SK-N-SH (cell line): Measurements from ENCODE around the gene KCNJ13. TPM values are rescaled to one million over a fixed set of nuclear protein-coding genes. Genes with fewer than 3 reads are reported as not detected.

Experiments used
- CTCF ChIA-PET: fragments of 300-600, 350-600 bp; formaldehyde crosslinking; extraction: SDS; loops from one replicate; lab custom pipeline; 2021; lab: Yijun Ruan, JAX
- POLR2A ChIA-PET: fragments of 350-600 bp; sonication (Branson Sonifier 250); formaldehyde crosslinking; extraction: SDS; loops from one replicate; lab custom pipeline; 2020; ENCODE audit warnings: antibody characterized with exemption, inconsistent platforms; lab: Yijun Ruan, JAX
- DNase-seq: peaks from one replicate; pipeline ENCODE4 v3.0.0; 2012
- H2AFZ ChIP-seq: fragments of 200-600 bp; sonication (generic); 2 replicates; pipeline ENCODE4 v1.8.1; 2016; ENCODE audit warnings: antibody characterized with exemption, mild to moderate bottlenecking, low read depth
- H3F3A ChIP-seq: fragments of 200-600 bp; sonication (generic); replicated peaks from 2 replicates; pipeline ENCODE3; 2016; ENCODE audit warnings: antibody characterized with exemption, mild to moderate bottlenecking; ENCODE audit not compliant: insufficient read depth
- H3K27ac ChIP-seq, 2 experiments: fragments of 200-500 bp in 1 of 2; fragments of 200-600 bp in 1 of 2; sonication (Bioruptor generic) in 1 of 2; sonication (generic), shearing (Covaris generic) in 1 of 2; 2 replicates each; pipeline versions ENCODE4 v1.5.1 to v1.6.1; 2014 to 2016; ENCODE audit warnings: low read depth in 2 of 2, inconsistent platforms in 1 of 2, low read length in 1 of 2, mild to moderate bottlenecking in 1 of 2, mixed read lengths in 1 of 2
- H3K27me3 ChIP-seq: fragments of 200-600 bp; sonication (generic), shearing (Covaris generic); 2 replicates; pipeline ENCODE4 v1.6.1; 2016; ENCODE audit warnings: mixed run types; ENCODE audit not compliant: insufficient read depth
- H3K36me3 ChIP-seq, 2 experiments: fragments of 200-500 bp in 1 of 2; fragments of 200-600 bp in 1 of 2; sonication (Bioruptor generic) in 1 of 2; sonication (generic) in 1 of 2; replicated peaks in 1 of 2; 2 replicates each; pipeline versions ENCODE3 to v1.5.1; 2014 to 2016; ENCODE audit warnings: low read length in 1 of 2, mild to moderate bottlenecking in 1 of 2; ENCODE audit not compliant: insufficient read depth in 2 of 2, control insufficient read depth in 1 of 2
- H3K4me1 ChIP-seq, 2 experiments: fragments of 200-500 bp in 1 of 2; fragments of 200-600 bp in 1 of 2; sonication (Bioruptor generic) in 1 of 2; sonication (generic), shearing (Covaris generic) in 1 of 2; 2 replicates each; pipeline versions ENCODE4 v1.5.1 to v1.6.1; 2014 to 2016; ENCODE audit warnings: low read depth in 1 of 2, low read length in 1 of 2, mixed run types in 1 of 2; ENCODE audit not compliant: insufficient read depth in 2 of 2, control insufficient read depth in 1 of 2
- H3K4me2 ChIP-seq: fragments of 200-600 bp; sonication (generic), shearing (Covaris generic); 2 replicates; pipeline ENCODE4 v1.6.1; 2017; ENCODE audit warnings: mixed run types
- H3K4me3 ChIP-seq, 2 experiments: fragments of 200-500 bp in 1 of 2; fragments of 200-600 bp in 1 of 2; sonication (Bioruptor generic) in 1 of 2; sonication (generic), shearing (Covaris generic) in 1 of 2; 2 replicates each; pipeline versions ENCODE4 v1.5.1 to v1.8.1; 2014 to 2016; ENCODE audit warnings: low read depth in 2 of 2, inconsistent platforms in 1 of 2, low read length in 1 of 2, mild to moderate bottlenecking in 1 of 2, mixed read lengths in 1 of 2, moderate library complexity in 1 of 2
- H3K79me2 ChIP-seq: fragments of 200-600 bp; sonication (generic); 2 replicates; pipeline ENCODE4 v1.8.1; 2017; ENCODE audit warnings: mild to moderate bottlenecking; ENCODE audit not compliant: insufficient read depth
- H3K9ac ChIP-seq: fragments of 200-600 bp; sonication (generic); 2 replicates; pipeline ENCODE4 v1.6.1; 2017; ENCODE audit warnings: mixed run types
- H3K9me2 ChIP-seq: fragments of 200-600 bp; sonication (generic); 2 replicates; pipeline ENCODE4 v1.6.1; 2017; ENCODE audit warnings: mixed run types
- H3K9me3 ChIP-seq: fragments of 200-600 bp; sonication (generic); 2 replicates; pipeline ENCODE4 v1.6.1; 2017; ENCODE audit warnings: mixed run types, mild to moderate bottlenecking, moderate library complexity
- H4K20me1 ChIP-seq: fragments of 200-600 bp; sonication (generic); 2 replicates; pipeline ENCODE4 v1.6.1; 2017; ENCODE audit warnings: mild to moderate bottlenecking, mixed run types; ENCODE audit not compliant: insufficient read depth
- CHD2 ChIP-seq: fragments of 150-350 bp; IDR thresholded peaks from 2 replicates; pipeline ENCODE4 v1.6.1; 2018; ENCODE audit warnings: low read length; ENCODE audit not compliant: partially characterized antibody
- CTCF ChIP-seq: fragments of 200-600 bp; sonication (generic); IDR thresholded peaks from 2 replicates; pipeline ENCODE4 v1.6.1; 2017; ENCODE audit warnings: antibody characterized with exemption, mild to moderate bottlenecking, moderate library complexity
- ELF1 ChIP-seq: IDR thresholded peaks from 2 replicates; pipeline ENCODE4 v1.4.0; 2012
- EP300 ChIP-seq, 2 experiments: IDR thresholded peaks; 2 replicates each; pipeline versions ENCODE4 v1.4.0 to v1.6.1; 2012; ENCODE audit warnings: borderline replicate concordance in 1 of 2, low read depth in 1 of 2, low read length in 1 of 2
- FOXJ3 ChIP-seq: sonication (generic); formaldehyde crosslinking; IDR thresholded peaks from 2 replicates; pipeline ENCODE4 v1.5.1; 2020; ENCODE audit warnings: mild to moderate bottlenecking, missing genetic modification reagents
- FOXM1 ChIP-seq: IDR thresholded peaks from 2 replicates; pipeline ENCODE4 v1.4.0; 2012; ENCODE audit warnings: low read depth, mild to moderate bottlenecking
- GABPA ChIP-seq: IDR thresholded peaks from 2 replicates; pipeline ENCODE4 v1.4.0; 2012; ENCODE audit warnings: low read depth, mild to moderate bottlenecking
- GATA2 ChIP-seq: sonication (generic); formaldehyde crosslinking; IDR thresholded peaks from 2 replicates; pipeline ENCODE4 v1.5.0; 2020; ENCODE audit warnings: mild to moderate bottlenecking, missing genetic modification reagents
- IRF3 ChIP-seq: fragments of 150-350 bp; IDR thresholded peaks from 2 replicates; pipeline ENCODE4 v1.6.1; 2016; ENCODE audit warnings: mild to moderate bottlenecking, low read depth, low read length
- JUND ChIP-seq: IDR thresholded peaks from 2 replicates; pipeline ENCODE4 v1.4.0; 2012
- NRF1 ChIP-seq: IDR thresholded peaks from 2 replicates; pipeline ENCODE4 v1.6.1; 2012; ENCODE audit warnings: low read depth, mild to moderate bottlenecking, low read length
- RAD21 ChIP-seq: IDR thresholded peaks from 2 replicates; pipeline ENCODE4 v1.6.1; 2012; ENCODE audit warnings: mild to moderate bottlenecking, low read length
- REST ChIP-seq: IDR thresholded peaks from 2 replicates; pipeline ENCODE4 v1.6.1; 2012; ENCODE audit warnings: mild to moderate bottlenecking, low read depth, low read length, moderate library complexity
- SIN3A ChIP-seq: IDR thresholded peaks from 2 replicates; pipeline ENCODE4 v1.6.1; 2012; ENCODE audit warnings: low read depth, mild to moderate bottlenecking, low read length, moderate library complexity, borderline replicate concordance
- SMC3 ChIP-seq: IDR thresholded peaks from 2 replicates; pipeline ENCODE4 v1.6.1; 2012; ENCODE audit warnings: low read depth, low read length, improper control_type of control experiment
- TAF1 ChIP-seq: IDR thresholded peaks from 2 replicates; pipeline ENCODE4 v1.6.1; 2012; ENCODE audit warnings: low read depth, mild to moderate bottlenecking, low read length, moderate library complexity, borderline replicate concordance
- TCF12 ChIP-seq: IDR thresholded peaks from 2 replicates; pipeline ENCODE4 v1.4.0; 2012
- TEAD4 ChIP-seq: IDR thresholded peaks from 2 replicates; pipeline ENCODE4 v1.4.0; 2012; ENCODE audit warnings: mild to moderate bottlenecking, borderline replicate concordance; ENCODE audit not compliant: insufficient read depth
- USF2 ChIP-seq: fragments of 150-350 bp; IDR thresholded peaks from 2 replicates; pipeline ENCODE4 v1.6.1; 2017; ENCODE audit warnings: antibody characterized with exemption, low read length, low read depth, borderline replicate concordance
- YY1 ChIP-seq: IDR thresholded peaks from 2 replicates; pipeline ENCODE4 v1.4.0; 2012; ENCODE audit warnings: low read depth, mild to moderate bottlenecking
- WGBS: methylation state at CpG from one replicate; pipeline ENCODE4 v1.1.6; 2017; ENCODE audit warnings: low lambda C conversion rate; 5-methylcytosine and 5-hydroxymethylcytosine counted together
- polyA plus RNA-seq, 3 experiments: library from polyadenylated mRNA; depleted of rRNA; stranded (reverse); fragments of >200 nt; gene quantifications; 2 replicates each; pipeline ENCODE4 v1.2.3, GENCODE V29; 2012

Gene KCNJ13
- polyA plus RNA-seq, 1 of the 3 experiments (the other 2 are of a cell fraction), result not detected

GRCh38 chr2:232779934-232780333 lies 3.6 kb upstream of the KCNJ13 start (continued):
- TF ChIP-seq REST (no peak), GATA2 (no peak), NRF1 (no peak), SMC3 (no peak), SIN3A (no peak), FOXJ3 (no peak), TAF1 (no peak), TEAD4 (no peak), IRF3 (no peak), USF2 (no peak)

- WGBS, result 94% methylated on average over 3 of the region's 3 CpGs
- H3K9ac ChIP-seq, result no peak overlapping the region
- H3K4me2 ChIP-seq, result no peak overlapping the region
- no peaks in the 10 kb centered on the region for H3K79me2 ChIP-seq
- ChIA-PET POLR2A (no interaction called here), CTCF (interaction anchor here (1.1 to 1.5 kb wide), 2 partner anchors 20 to 167 kb away, joined by 3 to 4 read pairs; no protein-coding TSS in a partner anchor)
- no peaks in the 10 kb centered on the region for H3K9me3 ChIP-seq
- H3F3A ChIP-seq, result no peaks in the 10 kb centered on the region
- no peak overlapping the region for H2AFZ ChIP-seq
- peaks cover 23 to 36% of the 10 kb centered on the region in 2 experiments for H3K36me3 ChIP-seq
- no peak for DNase-seq
- H4K20me1 ChIP-seq, result no peaks in the 10 kb centered on the region
- H3K9me2 ChIP-seq, result no peaks in the 10 kb centered on the region
- H3K4me3 ChIP-seq, result no peak overlapping the region
- no peak overlapping the region; a peak in 1 of 4 replicates for H3K27ac ChIP-seq
- peaks cover 0 to 2% of the 10 kb centered on the region in 2 experiments; a peak in 1 of 4 replicates for H3K4me1 ChIP-seq
- H3K27me3 ChIP-seq, result no peaks in the 10 kb centered on the region
- no peak for TF ChIP-seq FOXM1
- no peak for TF ChIP-seq SIN3A
- TF ChIP-seq YY1, result no peak
- TF ChIP-seq JUND, result no peak
- no peak for TF ChIP-seq TCF12
- TF ChIP-seq CTCF, result no peak
- no peak for TF ChIP-seq RAD21
- TF ChIP-seq GABPA, result no peak
- TF ChIP-seq EP300 (IDR thresholded peaks at IDR 0.05; ENCODE audit: borderline replicate concordance in 1 of 2, low read depth in 1 of 2, low read length in 1 of 2), result no peak
- TF ChIP-seq USF2, result no peak
- TF ChIP-seq REST, result no peak
- TF ChIP-seq NRF1, result no peak
- no peak for TF ChIP-seq CHD2
- TF ChIP-seq TAF1, result no peak
- TF ChIP-seq ELF1, result no peak
Measured at GRCh38 chr2:232779465-232779864, 3.1 kb upstream of the KCNJ13 start.
